Epithelial cell of esophagus (primary cell): ENCODE data around the gene KLHL26.

Experiments used
- DNase-seq: peaks from one replicate; pipeline ENCODE4 v3.0.0; 2010; ENCODE audit warnings: low read depth
- H3K4me3 ChIP-seq: 2 replicates; pipeline ENCODE4 v1.5.1; 2011; ENCODE audit warnings: mild to moderate bottlenecking, low read length, control low read depth
- TF ChIP-seq, protein P1 (sequence below): IDR thresholded peaks from 2 replicates; pipeline ENCODE4 v1.5.1; 2011; ENCODE audit warnings: low read depth, mild to moderate bottlenecking, low read length, control low read depth, inconsistent platforms; ENCODE audit not compliant: insufficient read depth; ENCODE audit errors: missing control alignments

Gene KLHL26

GRCh38 chr19:18718846-18719458 is 82.1 kb downstream of the KLHL26 start:
- no peak for DNase-seq
- TF ChIP-seq, protein P1, sequence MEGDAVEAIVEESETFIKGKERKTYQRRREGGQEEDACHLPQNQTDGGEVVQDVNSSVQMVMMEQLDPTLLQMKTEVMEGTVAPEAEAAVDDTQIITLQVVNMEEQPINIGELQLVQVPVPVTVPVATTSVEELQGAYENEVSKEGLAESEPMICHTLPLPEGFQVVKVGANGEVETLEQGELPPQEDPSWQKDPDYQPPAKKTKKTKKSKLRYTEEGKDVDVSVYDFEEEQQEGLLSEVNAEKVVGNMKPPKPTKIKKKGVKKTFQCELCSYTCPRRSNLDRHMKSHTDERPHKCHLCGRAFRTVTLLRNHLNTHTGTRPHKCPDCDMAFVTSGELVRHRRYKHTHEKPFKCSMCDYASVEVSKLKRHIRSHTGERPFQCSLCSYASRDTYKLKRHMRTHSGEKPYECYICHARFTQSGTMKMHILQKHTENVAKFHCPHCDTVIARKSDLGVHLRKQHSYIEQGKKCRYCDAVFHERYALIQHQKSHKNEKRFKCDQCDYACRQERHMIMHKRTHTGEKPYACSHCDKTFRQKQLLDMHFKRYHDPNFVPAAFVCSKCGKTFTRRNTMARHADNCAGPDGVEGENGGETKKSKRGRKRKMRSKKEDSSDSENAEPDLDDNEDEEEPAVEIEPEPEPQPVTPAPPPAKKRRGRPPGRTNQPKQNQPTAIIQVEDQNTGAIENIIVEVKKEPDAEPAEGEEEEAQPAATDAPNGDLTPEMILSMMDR: no peak
- H3K4me3 ChIP-seq: no peak overlapping the region

DNA sequence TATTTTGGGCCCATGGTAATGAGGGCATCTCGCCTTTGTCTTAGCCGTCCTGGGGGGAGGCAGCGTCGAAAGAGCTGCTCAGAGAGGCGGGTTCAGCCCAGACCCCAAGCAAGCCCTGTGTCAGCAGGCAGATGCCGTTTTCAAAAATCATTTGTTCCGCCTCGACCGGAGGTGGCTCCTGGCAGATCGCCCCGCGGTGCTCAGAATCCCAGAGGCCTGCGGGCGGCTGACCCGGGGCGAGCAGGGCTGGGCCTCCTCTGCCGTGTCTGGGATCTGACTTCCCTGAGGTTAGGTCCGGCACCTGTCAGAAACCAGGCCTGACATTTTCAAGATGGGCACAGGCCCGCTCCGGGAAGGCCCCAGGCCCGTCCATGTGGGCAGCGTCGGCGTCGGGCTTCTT is 82.7 kb downstream of the KLHL26 start:
- TF ChIP-seq, protein P1: no peak
- no peak for DNase-seq
- no peak overlapping the region for H3K4me3 ChIP-seq
